GM19455 (cell line): Measurements from ENCODE around the gene HOXB4.

ENCODE experiments used
- ATAC-seq: cut with Tn5 transposase; IDR thresholded peaks from one replicate; pipeline ENCODE4 v1.9.1; 2021; ENCODE audit not compliant: unreplicated experiment

Gene HOXB4

DNA sequence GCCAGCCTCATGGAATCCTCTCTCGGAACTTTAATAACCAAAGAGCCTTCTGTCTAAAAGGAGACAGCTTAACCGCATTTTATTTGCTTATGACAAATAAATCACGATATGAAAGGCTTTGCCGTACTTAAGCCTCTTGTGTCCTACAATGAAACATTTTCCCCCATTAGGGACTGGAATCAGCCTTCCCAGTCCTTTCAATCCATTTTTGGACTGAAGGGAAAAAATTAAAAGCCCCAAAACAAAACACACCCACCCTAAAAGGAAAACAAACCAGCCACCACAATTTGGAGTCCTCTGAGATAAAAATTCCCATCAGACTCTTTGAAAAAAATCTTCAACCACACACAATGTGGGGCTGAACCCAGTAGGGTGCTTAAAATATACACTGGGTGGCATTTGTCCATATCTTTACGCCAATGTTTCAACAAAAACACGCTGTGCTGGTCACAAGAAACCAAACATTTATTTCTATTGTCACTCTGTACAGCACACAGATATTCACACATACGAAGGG is 3.0 kb downstream of the HOXB4 start:
- ATAC-seq: no peak

DNA sequence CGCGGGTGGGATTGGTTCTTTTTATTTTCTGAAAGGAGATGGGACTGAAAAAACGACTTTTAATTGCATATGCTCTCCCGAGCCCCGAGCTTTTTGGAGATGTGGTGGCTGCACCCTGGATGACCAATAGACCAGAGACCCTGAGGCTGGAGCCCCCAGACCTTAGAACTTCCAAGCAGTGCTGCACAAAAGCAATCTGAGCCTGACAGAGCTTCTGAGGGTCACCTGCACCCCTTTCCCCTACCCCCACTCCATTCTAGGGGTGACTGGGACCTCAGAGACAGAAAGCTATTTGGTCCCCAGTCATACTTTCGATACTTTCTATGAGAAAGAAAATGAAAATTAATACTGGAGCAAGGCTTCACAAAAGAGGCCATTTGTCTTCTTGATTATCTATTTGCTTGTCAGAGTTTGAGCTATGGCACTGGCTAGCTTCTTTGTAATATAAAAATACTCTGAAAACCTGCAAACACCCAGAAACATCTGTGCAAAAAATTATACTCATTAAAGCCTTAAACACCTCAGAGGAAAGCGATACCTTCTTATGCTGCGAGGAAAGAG is 3.6 kb downstream of the HOXB4 start:
- ATAC-seq: no peak

DNA sequence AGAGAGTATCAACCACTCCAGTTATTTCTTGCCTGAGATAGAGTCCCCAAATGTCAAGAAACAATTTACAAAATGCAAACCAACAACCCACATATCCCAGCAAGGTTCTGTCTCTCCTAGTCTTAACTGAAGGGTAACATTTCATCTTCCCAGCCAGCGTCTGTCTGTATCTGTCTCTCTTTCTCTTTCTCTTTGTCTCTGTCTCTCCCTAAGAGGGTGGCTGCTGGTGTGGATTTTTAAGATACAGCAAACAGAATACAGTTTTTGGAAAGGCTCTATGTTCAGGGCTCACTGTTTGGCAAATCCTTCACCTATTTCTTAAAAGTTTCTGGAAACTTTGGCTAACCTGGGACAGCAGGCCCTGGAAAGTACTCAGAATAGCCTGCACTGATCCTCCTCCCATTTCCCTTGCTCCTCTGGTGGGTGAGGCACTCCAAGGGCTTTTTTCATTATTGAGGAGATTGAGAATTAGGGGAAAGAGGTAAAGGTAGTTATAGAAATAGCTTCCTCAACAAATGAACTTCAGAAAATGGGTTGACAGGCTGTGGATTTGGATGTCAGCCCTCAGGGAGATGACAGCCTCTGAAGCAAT is 6.2 kb downstream of the HOXB4 start:
- no peak for ATAC-seq

- no peak for ATAC-seq
Measured at GRCh38 chr17:48571024-48571818, 6.9 kb downstream of the HOXB4 start.

DNA sequence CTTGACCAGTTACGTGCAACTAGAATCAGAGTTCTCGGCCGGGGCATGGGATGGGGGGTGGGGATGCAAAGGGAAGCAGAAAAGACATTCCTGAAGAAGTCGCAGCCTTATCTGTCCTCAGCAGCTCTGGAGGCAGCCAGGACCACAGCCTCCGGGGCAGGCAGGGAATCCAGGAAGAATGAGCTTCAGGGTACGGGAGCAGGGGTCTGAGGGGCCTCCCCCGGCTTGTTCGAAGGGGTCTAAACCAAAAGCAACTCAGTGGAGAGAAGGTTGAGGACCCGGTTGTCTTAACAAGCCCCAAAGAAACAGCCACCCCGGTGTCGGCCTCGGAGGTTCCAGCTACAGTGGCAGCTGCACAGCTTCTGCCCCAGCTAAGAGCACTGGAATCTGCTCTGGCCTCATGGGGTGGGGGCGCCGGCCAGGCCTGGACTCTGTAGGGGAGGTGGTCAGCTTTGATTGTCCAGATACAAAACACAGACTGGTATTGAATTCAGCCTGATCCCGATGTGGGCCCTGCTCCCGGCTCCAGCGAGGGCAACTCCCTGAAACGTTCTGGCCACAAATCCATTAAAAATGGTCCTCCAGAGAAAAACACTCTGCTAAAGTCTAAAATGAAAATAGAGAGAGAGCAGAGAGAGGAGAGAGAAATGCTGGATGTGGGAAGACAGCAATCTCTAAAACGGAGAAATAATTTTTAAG is 7.7 kb downstream of the HOXB4 start:
- no peak for ATAC-seq

DNA sequence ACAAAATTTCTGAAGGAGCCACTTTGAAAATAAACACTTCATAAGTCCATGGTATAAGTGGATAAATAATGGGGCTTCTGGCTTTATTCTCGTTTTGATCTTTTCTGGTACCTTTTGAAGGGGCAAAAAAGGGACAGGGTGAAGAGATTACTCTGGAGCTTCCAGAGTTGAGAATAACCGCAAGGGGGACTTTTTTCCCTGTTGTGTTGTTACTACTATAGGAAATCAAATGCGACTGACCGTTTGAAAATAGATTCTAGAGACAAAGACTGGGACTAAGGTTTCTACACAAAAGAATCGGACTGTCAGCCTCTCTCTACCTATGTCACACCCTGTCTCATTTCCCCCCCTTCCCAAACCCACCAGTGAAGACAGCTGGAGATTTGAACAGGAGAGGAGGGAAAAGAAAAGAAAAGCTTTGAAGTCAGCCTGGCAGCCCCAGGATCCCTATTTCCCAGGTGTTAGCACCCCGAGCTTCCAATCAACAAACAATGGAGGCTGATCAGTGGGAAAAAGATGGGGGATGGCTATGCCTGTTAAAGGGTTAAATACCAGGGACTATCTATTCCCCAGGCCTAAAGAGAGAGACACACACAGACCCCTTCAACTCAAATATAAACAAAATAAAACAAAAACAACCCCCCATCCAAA is 8.4 kb downstream of the HOXB4 start:
- ATAC-seq: no peak

DNA sequence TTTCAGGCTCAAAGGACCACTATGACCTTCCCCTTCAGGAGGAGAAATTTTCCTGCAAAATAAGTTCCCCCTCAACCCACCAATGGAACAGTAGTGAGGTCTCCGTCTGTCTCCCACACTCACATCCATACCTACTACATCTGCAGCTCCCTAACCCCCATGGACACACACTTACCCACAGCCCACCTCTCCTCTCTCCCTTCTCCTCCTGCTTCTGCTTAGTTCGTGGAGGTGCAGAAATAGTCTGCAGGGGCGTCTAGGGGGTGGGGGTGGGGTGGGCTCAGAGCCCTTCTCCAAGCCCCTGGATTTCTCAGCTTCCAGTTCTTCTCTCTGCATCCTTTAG is 8.9 kb downstream of the HOXB4 start:
- ATAC-seq: no peak

- no peak for ATAC-seq
Measured at GRCh38 chr17:48568499-48569239, 9.5 kb downstream of the HOXB4 start.

GRCh38 chr17:48567646-48568354 is 10.3 kb downstream of the HOXB4 start:
- no peak for ATAC-seq

- ATAC-seq: no peak
Measured at GRCh38 chr17:48567209-48567608, 10.9 kb downstream of the HOXB4 start.

DNA sequence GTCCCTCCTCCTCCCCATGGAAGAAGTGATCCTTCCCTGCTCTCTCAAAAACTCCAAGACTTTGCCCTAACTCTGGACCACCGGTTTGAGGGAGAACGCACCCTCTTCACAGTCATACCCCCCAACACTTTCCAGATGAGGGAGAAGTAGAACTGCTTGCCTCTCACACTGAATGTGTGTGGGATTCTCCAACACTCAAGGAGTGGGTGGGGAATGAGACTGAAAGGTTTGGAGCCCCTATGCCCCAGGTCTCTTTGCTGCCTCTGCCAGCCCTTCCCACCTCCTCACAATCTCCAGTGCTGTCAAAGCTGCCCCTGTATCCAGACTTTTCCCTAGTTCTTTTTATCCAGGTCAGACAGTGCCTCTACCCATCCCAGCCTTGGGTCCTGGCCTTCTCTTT is 11.4 kb downstream of the HOXB4 start:
- no peak for ATAC-seq

DNA sequence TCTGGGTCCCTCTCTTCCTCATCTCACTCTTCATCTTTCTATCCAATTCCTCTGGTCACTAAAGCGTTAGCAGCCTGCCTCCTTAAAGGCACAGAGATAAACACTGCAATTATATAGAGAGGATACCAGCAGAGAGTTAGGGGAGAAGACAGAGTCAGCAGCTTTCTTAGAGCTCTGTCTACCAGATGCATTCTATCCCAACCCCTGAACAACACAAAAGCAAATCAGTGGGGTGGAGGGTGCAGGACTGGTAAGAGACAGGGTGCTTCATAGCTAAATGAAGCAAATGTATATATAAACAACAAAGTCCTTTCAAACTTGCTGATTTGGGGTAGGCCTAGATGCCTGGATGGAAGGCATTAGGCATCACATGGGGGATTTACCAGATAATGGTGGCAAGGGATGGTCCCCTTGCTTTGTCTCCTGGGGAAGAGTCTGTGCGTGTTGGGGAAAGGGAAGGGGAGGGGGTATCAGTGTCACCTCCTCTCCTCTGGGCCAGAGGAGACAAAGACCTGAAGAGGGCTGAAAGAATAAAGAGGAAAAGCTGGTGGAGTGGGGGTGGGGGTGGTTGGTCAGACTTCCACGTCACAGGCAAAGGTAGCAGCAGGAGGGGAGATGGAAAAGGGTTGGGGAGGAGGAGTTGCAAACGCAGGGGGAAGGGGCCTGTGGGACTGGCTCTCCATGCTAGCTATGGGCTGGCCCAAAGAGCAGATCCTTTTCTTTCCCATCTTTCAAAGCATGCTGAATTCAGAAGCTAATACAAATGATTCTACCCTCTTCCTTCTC is 12.0 kb downstream of the HOXB4 start:
- no peak for ATAC-seq

DNA sequence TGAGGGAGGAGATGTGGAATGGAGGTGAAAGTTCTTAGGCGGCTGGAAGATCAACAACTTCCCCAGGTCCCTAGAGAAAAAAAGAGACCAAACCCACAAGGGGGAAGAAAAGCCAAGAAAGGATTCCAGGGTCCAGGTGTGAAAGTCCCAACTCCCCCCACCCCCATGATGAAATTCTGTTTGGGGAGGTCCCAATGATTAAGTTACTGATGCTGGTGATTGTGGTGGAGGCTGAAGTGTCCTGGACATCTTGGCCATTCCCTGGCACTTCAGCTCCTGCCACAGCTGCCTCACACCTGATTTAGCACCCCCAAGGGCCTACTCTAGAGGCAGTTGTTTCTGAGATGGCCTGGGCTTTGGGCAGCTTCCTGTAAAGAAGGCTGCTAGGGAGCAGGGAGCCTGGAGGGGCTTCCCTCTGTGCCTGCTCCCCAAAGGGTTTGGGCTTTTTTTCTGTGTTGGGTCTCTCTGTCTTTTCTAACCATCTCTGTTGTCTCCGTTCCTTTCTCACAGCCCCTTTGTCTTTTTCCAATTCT is 13.1 kb downstream of the HOXB4 start:
- ATAC-seq: no peak

DNA sequence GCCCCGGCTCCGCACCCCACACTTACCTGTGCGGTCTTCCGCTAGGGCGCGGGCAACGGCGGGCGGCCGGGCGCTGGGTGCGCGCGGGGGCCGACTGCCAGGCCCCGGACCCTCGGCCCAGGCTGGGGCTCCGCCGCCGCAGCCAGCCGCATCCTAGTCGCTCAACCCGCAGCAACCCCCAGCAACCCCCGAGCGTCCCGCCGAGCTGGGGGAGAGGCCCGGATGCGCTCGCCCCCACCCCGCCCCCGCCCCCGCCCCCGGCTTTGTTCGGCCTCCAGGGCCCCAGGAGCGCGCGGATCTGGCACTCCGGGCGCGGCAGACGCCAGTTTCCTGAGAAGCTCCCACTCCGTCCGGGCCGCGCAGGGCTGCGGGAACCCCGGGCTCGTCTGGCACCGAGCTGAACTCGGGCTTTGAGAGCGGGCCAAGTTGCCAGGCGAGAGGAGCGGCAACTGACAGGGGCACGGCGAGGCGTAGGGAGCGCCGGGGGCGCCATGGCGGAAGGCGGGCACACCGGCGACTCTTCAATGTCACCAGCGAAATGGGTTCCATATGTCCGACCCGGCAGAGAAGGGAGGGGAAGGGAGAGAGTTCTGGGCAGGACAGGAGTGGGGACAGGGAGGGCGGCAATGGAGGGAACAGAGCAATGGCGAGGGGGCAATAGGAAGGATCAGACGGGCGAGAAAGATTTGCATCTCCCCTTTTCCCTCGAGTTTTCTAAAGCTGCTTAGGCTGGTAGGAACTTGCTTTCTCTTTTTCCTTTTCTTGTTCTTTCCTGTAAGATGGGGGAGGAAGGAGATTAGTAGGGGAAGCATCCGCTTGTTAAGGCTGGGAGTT is 13.7 kb downstream of the HOXB4 start:
- ATAC-seq: no peak

DNA sequence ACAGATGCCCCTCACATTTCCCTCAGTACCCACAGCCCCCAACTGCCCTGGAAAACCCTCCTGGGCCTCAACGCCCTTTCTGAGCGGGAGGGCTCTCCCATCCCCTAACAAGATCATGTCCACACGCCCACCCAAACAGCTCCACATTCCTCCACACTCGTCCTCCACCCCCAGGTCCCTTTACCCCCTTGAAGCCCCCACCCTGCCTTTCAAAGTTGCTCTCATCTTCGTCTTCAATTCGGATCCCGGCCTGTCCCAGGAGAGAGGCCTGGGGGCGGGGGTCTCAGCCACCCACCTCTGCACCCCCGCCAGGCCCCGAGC is 14.3 kb downstream of the HOXB4 start:
- no peak for ATAC-seq

DNA sequence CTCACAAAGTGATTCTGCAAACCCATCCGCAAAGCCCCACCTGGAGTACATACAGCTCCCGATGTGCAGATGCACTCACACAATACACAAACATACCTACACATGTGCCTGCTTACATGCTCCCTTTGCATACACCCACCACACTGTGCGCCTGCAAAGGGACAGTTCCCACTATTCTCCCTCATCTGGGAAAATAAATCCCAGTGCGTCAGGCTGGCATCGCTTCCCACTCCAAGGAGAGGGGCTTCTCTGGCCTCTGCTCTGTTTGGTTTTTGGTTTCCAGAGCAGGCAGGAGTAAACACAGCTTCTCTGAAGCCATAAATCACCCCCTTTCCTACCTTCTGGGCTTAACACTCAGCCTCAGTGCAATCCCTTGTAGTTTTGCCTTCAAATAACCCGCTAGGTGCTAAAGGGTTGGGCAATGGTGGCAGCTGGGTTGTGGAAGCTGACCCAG is 14.7 kb downstream of the HOXB4 start:
- no peak for ATAC-seq

GRCh38 chr17:48562934-48563333 is 15.2 kb downstream of the HOXB4 start:
- ATAC-seq: no peak
